ENCODE data around the gene ARRB1.
A peak's percentile ranks its signal among the peaks of the same experiment; 100 is the strongest.

ARRB1 gene

DNA sequence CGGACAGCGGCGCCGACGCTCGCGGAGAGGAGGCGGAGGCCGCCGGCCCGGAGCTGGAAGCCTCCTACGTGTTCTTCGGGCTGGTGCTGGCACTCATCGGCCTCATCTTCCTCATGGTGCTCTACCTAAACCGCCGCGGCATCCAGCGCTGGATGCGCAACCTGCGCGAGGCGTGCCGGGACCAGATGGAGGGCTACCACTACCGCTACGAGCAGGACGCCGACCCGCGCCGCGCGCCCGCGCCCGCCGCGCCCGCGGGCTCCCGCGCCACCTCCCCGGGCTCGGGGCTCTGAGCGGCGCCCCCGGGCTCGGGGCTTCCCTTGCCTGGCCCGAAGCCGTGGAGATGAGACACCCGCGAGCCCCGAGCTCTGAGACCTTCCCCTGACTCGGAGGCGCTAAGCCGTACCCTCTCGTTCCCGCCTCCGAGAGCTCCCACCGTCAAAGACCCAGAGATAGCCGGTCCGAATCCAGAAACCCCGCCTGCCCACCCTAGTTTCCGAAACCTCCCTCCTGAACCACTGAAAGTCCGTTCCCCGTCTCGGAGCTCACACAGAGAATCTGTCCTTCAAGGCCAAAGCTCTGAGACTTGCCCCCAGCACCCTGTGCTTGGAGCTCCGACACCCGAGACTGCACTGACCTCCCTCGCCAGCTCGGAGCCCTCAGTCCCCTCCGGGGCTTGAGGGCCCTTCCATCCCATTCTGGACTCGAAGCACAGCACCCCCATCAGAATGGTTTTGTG, 109.4 kb downstream of the ARRB1 start:
- Histone ChIP-seq H3K4me1 (ENCODE audit: insufficient read depth, low read length, severe bottlenecking) (no peaks in the 10 kb centered on the region), H3K79me2 (ENCODE audit: insufficient read depth, low read length) (no peaks in the 10 kb centered on the region), H4K20me1 (ENCODE audit: insufficient read depth, low read length) (no peaks in the 10 kb centered on the region), H3K4me3 (ENCODE audit: low read depth, low read length, poor library complexity, severe bottlenecking) (peak overlapping the region; percentile 36), H3K27ac (ENCODE audit: low read depth, low read length, poor library complexity, severe bottlenecking) (no peak overlapping the region), H3K9me3 (ENCODE audit: low read length) (no peaks in the 10 kb centered on the region), H3K9ac (ENCODE audit: low read length) (no peak overlapping the region), H3K27me3 (ENCODE audit: insufficient read depth, low read length) (0 out of 2 replicates have a peak, but pooled peaks cover 4% of the 10 kb centered on the region), H3K4me2 (ENCODE audit: low read length) (peak overlapping the region; percentile 58), H3F3A (ENCODE audit: insufficient read depth, low read length) (no peaks in the 10 kb centered on the region), H3K36me3 (ENCODE audit: insufficient read depth, low read length) (no peaks in the 10 kb centered on the region), H2AFZ (ENCODE audit: low read length) (no peak overlapping the region), H3K9me2 (ENCODE audit: low read depth, low read length) (no peaks in the 10 kb centered on the region)
- TF ChIP-seq EZH2 (IDR thresholded peaks at IDR 0.05; ENCODE audit: borderline replicate concordance, low read length) = no peak
- no peak; the same call in 1 of the 2 replicates for TF ChIP-seq CTCF (IDR thresholded peaks at IDR 0.05; ENCODE audit: low read length)

DNA sequence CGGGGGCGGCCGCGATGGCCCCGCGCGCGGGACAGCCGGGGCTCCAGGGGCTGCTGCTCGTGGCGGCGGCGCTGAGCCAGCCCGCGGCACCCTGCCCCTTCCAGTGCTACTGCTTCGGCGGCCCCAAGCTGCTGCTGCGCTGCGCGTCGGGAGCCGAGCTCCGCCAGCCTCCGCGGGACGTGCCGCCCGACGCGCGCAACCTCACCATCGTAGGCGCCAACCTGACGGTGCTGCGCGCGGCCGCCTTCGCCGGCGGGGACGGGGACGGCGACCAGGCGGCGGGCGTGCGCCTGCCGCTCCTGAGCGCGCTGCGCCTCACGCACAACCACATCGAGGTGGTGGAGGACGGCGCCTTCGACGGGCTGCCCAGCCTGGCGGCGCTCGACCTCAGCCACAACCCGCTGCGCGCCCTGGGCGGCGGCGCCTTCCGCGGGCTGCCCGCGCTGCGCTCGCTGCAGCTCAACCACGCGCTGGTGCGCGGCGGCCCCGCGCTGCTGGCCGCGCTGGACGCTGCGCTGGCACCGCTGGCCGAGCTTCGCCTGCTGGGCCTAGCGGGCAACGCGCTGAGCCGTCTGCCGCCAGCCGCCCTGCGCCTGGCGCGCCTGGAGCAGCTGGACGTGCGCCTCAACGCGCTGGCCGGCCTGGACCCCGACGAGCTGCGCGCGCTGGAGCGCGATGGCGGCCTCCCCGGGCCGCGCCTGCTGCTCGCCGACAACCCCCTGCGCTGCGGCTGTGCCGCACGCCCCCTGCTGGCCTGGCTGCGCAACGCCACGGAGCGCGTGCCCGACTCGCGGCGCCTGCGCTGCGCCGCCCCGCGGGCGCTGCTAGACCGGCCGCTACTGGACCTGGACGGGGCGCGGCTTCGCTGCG, 110.2 kb downstream of the ARRB1 start:
- H3K4me1 ChIP-seq (ENCODE audit: insufficient read depth, low read length, severe bottlenecking) = no peaks in the 10 kb centered on the region
- peak overlapping the region; percentile 36 for H3K4me3 ChIP-seq (ENCODE audit: low read depth, low read length, poor library complexity, severe bottlenecking)
- H3F3A ChIP-seq (ENCODE audit: insufficient read depth, low read length) = no peaks in the 10 kb centered on the region
- no peaks in the 10 kb centered on the region for H3K79me2 ChIP-seq (ENCODE audit: insufficient read depth, low read length)
- TF ChIP-seq CTCF (IDR thresholded peaks at IDR 0.05; ENCODE audit: low read length) = peak; percentile 31
- TF ChIP-seq EZH2 (IDR thresholded peaks at IDR 0.05; ENCODE audit: borderline replicate concordance, low read length) = no peak
- no peaks in the 10 kb centered on the region for H4K20me1 ChIP-seq (ENCODE audit: insufficient read depth, low read length)
- H3K27ac ChIP-seq (ENCODE audit: low read depth, low read length, poor library complexity, severe bottlenecking) = no peak overlapping the region
- H3K9me2 ChIP-seq (ENCODE audit: low read depth, low read length) = no peaks in the 10 kb centered on the region
- no peak overlapping the region for H2AFZ ChIP-seq (ENCODE audit: low read length)
- H3K4me2 ChIP-seq (ENCODE audit: low read length) = peak overlapping the region; percentile 58
- 0 out of 2 replicates have a peak, but pooled peaks cover 4% of the 10 kb centered on the region for H3K27me3 ChIP-seq (ENCODE audit: insufficient read depth, low read length)
- no peak overlapping the region for H3K9ac ChIP-seq (ENCODE audit: low read length)
- no peaks in the 10 kb centered on the region for H3K9me3 ChIP-seq (ENCODE audit: low read length)
- no peaks in the 10 kb centered on the region for H3K36me3 ChIP-seq (ENCODE audit: insufficient read depth, low read length)

DNA sequence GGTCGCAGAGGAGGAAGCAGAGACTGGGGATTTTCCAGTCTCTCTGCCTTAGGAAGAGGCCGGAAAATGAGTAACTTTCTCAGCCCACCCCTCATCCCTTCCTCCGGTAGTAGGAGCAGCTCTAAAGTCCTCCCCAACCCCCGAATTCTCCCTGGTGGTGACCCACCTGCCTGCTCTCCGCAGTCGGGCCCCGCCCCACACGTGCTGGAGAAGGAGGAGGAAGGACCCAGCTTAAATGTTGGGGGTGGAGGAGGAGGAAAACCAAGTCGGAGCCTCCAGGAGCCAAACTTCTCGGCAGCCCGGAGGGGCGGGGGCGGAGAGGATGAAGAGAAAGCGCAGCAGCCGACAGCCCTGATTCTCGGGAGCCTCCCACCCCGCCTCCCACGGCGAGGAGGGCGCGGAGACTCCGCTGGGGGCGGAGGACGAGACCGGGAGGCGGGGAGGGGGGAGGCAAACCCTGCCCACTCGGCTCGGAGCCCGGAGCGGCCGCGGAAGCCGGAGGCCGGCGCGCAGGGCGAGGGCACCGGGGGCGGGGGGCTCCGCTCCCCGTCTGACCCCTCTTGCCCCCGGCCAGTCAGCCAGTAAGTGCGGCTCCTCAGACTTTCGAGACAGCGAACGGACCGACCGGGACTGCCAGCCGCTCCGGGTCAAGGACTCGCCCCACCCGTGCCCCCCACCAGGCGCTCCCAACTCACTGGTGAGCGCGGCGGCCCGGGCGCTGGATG, 111.0 kb downstream of the ARRB1 start, which contains the start of gene TPBGL:
Gene TPBGL, plus strand, starts transcription at position 464 of the 725 bp plus-strand sequence. CDS start 276 bp downstream, outside the sequence.
- H3K27me3 ChIP-seq (ENCODE audit: insufficient read depth, low read length) = 0 out of 2 replicates have a peak, but pooled peaks cover 4% of the 10 kb centered on the region
- no peak within 1 kb of the TSS for H3K27ac ChIP-seq (ENCODE audit: low read depth, low read length, poor library complexity, severe bottlenecking)
- H4K20me1 ChIP-seq (ENCODE audit: insufficient read depth, low read length) = no peaks in the 10 kb centered on the region
- TF ChIP-seq EZH2 (IDR thresholded peaks at IDR 0.05; ENCODE audit: borderline replicate concordance, low read length) = no peak
- TF ChIP-seq CTCF (IDR thresholded peaks at IDR 0.05; ENCODE audit: low read length) = no peak
- H3F3A ChIP-seq (ENCODE audit: insufficient read depth, low read length) = no peaks in the 10 kb centered on the region
- H3K4me3 ChIP-seq (ENCODE audit: low read depth, low read length, poor library complexity, severe bottlenecking) = no peak within 1 kb of the TSS
- H3K9me2 ChIP-seq (ENCODE audit: low read depth, low read length) = no peaks in the 10 kb centered on the region
- H3K36me3 ChIP-seq (ENCODE audit: insufficient read depth, low read length) = no peaks in the 10 kb centered on the region
- no peaks in the 10 kb centered on the region for H3K79me2 ChIP-seq (ENCODE audit: insufficient read depth, low read length)
- H2AFZ ChIP-seq (ENCODE audit: low read length) = no peak within 1 kb of the TSS
- H3K4me2 ChIP-seq (ENCODE audit: low read length) = no peak within 1 kb of the TSS
- no peaks in the 10 kb centered on the region for H3K4me1 ChIP-seq (ENCODE audit: insufficient read depth, low read length, severe bottlenecking)
- H3K9ac ChIP-seq (ENCODE audit: low read length) = no peak within 1 kb of the TSS
- H3K9me3 ChIP-seq (ENCODE audit: low read length) = no peaks in the 10 kb centered on the region

Data from OCI-LY1 (cell line).